ENCODE measurements around the gene ASMTL. TPM values are rescaled to one million over a fixed set of nuclear protein-coding genes. Genes with fewer than 3 reads are reported as not detected.

ASMTL gene
- total RNA-seq, 6 experiments from 2014 or later: 12.5 to 27.3 (median 18.6) TPM

- WGBS (ENCODE audit: insufficient coverage, low coverage, low lambda C conversion rate, missing lambda C conversion rate): 100% methylated on average over 2 of the region's 10 CpGs
- Histone ChIP-seq H3K27me3 (no peaks in the 10 kb centered on the region), H3K4me1 (no peaks in the 10 kb centered on the region), H3K27ac (no peak overlapping the region), H3K9me3 (no peaks in the 10 kb centered on the region), H3K4me3 (no peak overlapping the region), H3K36me3 (peaks cover 0 to 24% (median 10%) of the 10 kb centered on the region in 4 donors)
- TF ChIP-seq POLR2A (IDR thresholded peaks at IDR 0.05): no peak
- TF ChIP-seq, protein P1, sequence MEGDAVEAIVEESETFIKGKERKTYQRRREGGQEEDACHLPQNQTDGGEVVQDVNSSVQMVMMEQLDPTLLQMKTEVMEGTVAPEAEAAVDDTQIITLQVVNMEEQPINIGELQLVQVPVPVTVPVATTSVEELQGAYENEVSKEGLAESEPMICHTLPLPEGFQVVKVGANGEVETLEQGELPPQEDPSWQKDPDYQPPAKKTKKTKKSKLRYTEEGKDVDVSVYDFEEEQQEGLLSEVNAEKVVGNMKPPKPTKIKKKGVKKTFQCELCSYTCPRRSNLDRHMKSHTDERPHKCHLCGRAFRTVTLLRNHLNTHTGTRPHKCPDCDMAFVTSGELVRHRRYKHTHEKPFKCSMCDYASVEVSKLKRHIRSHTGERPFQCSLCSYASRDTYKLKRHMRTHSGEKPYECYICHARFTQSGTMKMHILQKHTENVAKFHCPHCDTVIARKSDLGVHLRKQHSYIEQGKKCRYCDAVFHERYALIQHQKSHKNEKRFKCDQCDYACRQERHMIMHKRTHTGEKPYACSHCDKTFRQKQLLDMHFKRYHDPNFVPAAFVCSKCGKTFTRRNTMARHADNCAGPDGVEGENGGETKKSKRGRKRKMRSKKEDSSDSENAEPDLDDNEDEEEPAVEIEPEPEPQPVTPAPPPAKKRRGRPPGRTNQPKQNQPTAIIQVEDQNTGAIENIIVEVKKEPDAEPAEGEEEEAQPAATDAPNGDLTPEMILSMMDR (IDR thresholded peaks at IDR 0.05): no peak
- intact Hi-C loops (cut with DNase I): no loop called here
- ATAC-seq: no peak
- DNase-seq: peak in 1 of 3 donors; percentile 48
These were observed 49.5 kb downstream of the ASMTL start for GRCh38 chrX:1403228-1403627.

DNA sequence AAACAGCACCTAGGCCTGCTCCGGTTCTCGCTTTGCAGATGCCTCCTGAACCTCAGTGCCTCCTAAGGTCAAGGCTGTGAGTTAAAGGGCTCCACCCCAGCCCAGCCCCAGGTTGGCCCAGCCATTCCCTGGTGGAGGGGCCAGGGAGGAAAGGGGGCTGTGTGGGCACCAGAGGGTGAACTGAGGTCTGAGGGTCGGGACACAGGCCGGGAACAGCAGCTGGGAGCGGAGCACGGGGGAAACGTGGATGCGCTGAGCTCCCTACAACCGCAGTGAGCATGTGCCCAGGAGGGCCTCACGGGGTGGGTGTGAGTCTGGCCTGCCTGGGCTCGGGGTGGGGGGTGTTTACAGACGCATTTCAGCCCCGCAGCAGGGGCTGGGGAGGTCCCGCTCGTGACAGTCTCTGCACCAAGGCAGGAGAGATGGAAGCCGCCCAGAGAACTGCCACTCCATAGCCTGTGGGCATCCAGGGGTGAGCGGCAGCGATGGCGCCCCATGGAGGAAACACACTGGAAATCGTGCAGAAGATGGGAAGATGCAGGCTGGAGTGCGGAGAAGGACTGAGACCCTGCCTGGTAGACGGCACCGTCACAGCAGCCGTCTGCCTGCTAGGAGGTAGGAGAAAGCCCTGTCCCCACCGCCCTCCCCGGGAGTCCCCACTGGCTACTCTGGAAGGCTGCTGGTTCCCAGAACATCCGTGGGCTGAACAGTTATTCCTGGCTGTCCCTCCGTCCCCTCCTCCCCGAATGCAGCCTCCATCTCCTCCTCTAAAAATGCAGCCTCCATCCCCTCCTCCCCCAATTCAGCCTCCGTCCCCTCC, 50.9 kb downstream of the ASMTL start:
- H3K36me3 ChIP-seq: peaks cover 0 to 14% (median 9%) of the 10 kb centered on the region in 4 donors
- 77% methylated on average over 6 of the region's 30 CpGs for WGBS (ENCODE audit: insufficient coverage, low coverage, low lambda C conversion rate, missing lambda C conversion rate)

GRCh38 chrX:1400742-1401471, 51.8 kb downstream of the ASMTL start:
- WGBS (ENCODE audit: insufficient coverage, low coverage, low lambda C conversion rate, missing lambda C conversion rate): 69% methylated on average over 16 of the region's 27 CpGs
- no peaks in the 10 kb centered on the region for H3K4me1 ChIP-seq
- peaks cover 0 to 14% (median 9%) of the 10 kb centered on the region in 4 donors for H3K36me3 ChIP-seq
- intact Hi-C loops (cut with DNase I): no loop called here
- H3K27ac ChIP-seq: no peak overlapping the region
- no peak overlapping the region for H3K4me3 ChIP-seq
- ATAC-seq (peak in 3 of 4 donors; percentile 19 to 67 (median 28)), DNase-seq (peak in 1 of 3 donors; percentile 52)
- H3K9me3 ChIP-seq: no peaks in the 10 kb centered on the region
- TF ChIP-seq, protein P1 (IDR thresholded peaks at IDR 0.05): no peak
- no peak for TF ChIP-seq POLR2A (IDR thresholded peaks at IDR 0.05)
- no peaks in the 10 kb centered on the region for H3K27me3 ChIP-seq

More for the DNA sequence above, 50.9 kb downstream of the ASMTL start:
- peak in 1 of 3 donors; percentile 40 for DNase-seq
- Histone ChIP-seq H3K9me3 (no peaks in the 10 kb centered on the region), H3K27me3 (no peaks in the 10 kb centered on the region), H3K4me3 (no peak overlapping the region), H3K4me1 (no peaks in the 10 kb centered on the region), H3K27ac (no peak overlapping the region)
- TF ChIP-seq, protein P1 (IDR thresholded peaks at IDR 0.05): no peak
- TF ChIP-seq POLR2A (IDR thresholded peaks at IDR 0.05): no peak
- ATAC-seq: peak in 2 of 4 donors; percentile 5 to 34
- intact Hi-C loops (cut with DNase I): no loop called here

GRCh38 chrX:1400049-1400448, 52.7 kb downstream of the ASMTL start:
- H3K4me3 ChIP-seq: no peak overlapping the region
- no peak overlapping the region for H3K27ac ChIP-seq
- intact Hi-C loops (cut with DNase I): no loop called here
- no peaks in the 10 kb centered on the region for H3K27me3 ChIP-seq
- TF ChIP-seq POLR2A (IDR thresholded peaks at IDR 0.05): no peak
- TF ChIP-seq, protein P1 (IDR thresholded peaks at IDR 0.05): no peak
- H3K36me3 ChIP-seq: peaks cover 0 to 14% (median 8%) of the 10 kb centered on the region in 4 donors
- ATAC-seq (no peak), DNase-seq (peak in 1 of 3 donors; percentile 35)
- 88% methylated on average over 7 of the region's 12 CpGs for WGBS (ENCODE audit: insufficient coverage, low coverage, low lambda C conversion rate, missing lambda C conversion rate)
- H3K4me1 ChIP-seq: no peaks in the 10 kb centered on the region
- no peaks in the 10 kb centered on the region for H3K9me3 ChIP-seq

All from right lobe of liver (tissue), 6 donors.